Amniotic epithelial cell (primary cell): ENCODE data around the gene VSIG10L2.

Source experiments
- DNase-seq: peaks from one replicate; pipeline ENCODE4 v3.0.0-alpha.2; 2010; ENCODE audit warnings: low read depth

The VSIG10L2 gene

GRCh38 chr11:125929445-125930075 lies 16.3 kb upstream of the VSIG10L2 start:
- DNase-seq = peak; percentile 2

GRCh38 chr11:125930076-125930450 lies 15.8 kb upstream of the VSIG10L2 start:
- no peak for DNase-seq

- no peak for DNase-seq
These were observed 14.7 kb upstream of the VSIG10L2 start for GRCh38 chr11:125931116-125931515.

GRCh38 chr11:125931668-125932067 lies 14.2 kb upstream of the VSIG10L2 start:
- no peak for DNase-seq

GRCh38 chr11:125932301-125932700 lies 13.5 kb upstream of the VSIG10L2 start:
- DNase-seq = no peak

GRCh38 chr11:125933030-125933813 lies 12.6 kb upstream of the VSIG10L2 start:
- DNase-seq = no peak

- DNase-seq = no peak
These were observed 11.4 kb upstream of the VSIG10L2 start for GRCh38 chr11:125934473-125934872.

GRCh38 chr11:125935056-125935455 lies 10.8 kb upstream of the VSIG10L2 start:
- DNase-seq = no peak

GRCh38 chr11:125935618-125936199 lies 10.1 kb upstream of the VSIG10L2 start:
- DNase-seq = no peak

- no peak for DNase-seq
These were observed 7.4 kb upstream of the VSIG10L2 start for GRCh38 chr11:125938418-125938817.

GRCh38 chr11:125939081-125939521 lies 6.7 kb upstream of the VSIG10L2 start:
- no peak for DNase-seq

- DNase-seq = no peak
These were observed 5.7 kb upstream of the VSIG10L2 start for GRCh38 chr11:125940145-125940544.

- DNase-seq = no peak
These were observed 4.6 kb upstream of the VSIG10L2 start for GRCh38 chr11:125941267-125941618.

GRCh38 chr11:125941619-125942611 lies 3.9 kb upstream of the VSIG10L2 start:
- DNase-seq = peak; percentile 19

- DNase-seq = no peak
These were observed 2.9 kb upstream of the VSIG10L2 start for GRCh38 chr11:125942771-125943428.

- DNase-seq = no peak
These were observed 2.0 kb upstream of the VSIG10L2 start for GRCh38 chr11:125943661-125944349.

- DNase-seq = no peak
These were observed 1.4 kb upstream of the VSIG10L2 start for GRCh38 chr11:125944350-125945010.

GRCh38 chr11:125945011-125945796 lies 640 bp upstream of the VSIG10L2 start:
- no peak for DNase-seq

GRCh38 chr11:125946712-125947418 lies 1.0 kb downstream of the VSIG10L2 start:
- no peak for DNase-seq
